Activated T-helper 1 cell treated with anti-CD3 and anti-CD28 coated beads, Interleukin-12 subunit alpha, Interleukin-12 subunit beta, Interleukin-2, Interleukin-4 antibody, amounts not matched to agents 30 ng/mL and 10 ng/mL and 1 ng/mL, durations not matched to agents 14 hours and 24 hours and 36 hours (primary cell): ENCODE results near the gene ATP6V1G2. TPM values are rescaled to one million over a fixed set of nuclear protein-coding genes. Genes with fewer than 3 reads are reported as not detected.
"Not testable (repeated sequence)": the region's sequence is repeated elsewhere in the genome, so short reads cannot be mapped to it uniquely, and the experiment has no call there.

Experiments used
- DNase-seq: peaks from one replicate; pipeline ENCODE4 v3.0.0; 2021; ENCODE audit warnings: low spot score
- H3K27ac Mint-ChIP-seq: one replicate; pipeline ENCODE4 v1.8.0; 2021; ENCODE audit warnings: mild to moderate bottlenecking, mixed read lengths
- H3K27me3 Mint-ChIP-seq: one replicate; pipeline ENCODE4 v1.8.0; 2022; ENCODE audit warnings: mild to moderate bottlenecking, moderate library complexity, mixed read lengths; ENCODE audit not compliant: insufficient read depth
- H3K36me3 Mint-ChIP-seq: one replicate; pipeline ENCODE4 v1.8.0; 2021; ENCODE audit warnings: low read depth, mixed read lengths
- H3K4me1 Mint-ChIP-seq: one replicate; pipeline ENCODE4 v1.8.0; 2021; ENCODE audit warnings: low read depth, mixed read lengths
- H3K4me3 Mint-ChIP-seq: one replicate; pipeline ENCODE4 v1.8.0; 2021; ENCODE audit warnings: mild to moderate bottlenecking, moderate library complexity, mixed read lengths
- H3K9me3 Mint-ChIP-seq: one replicate; pipeline ENCODE4 v1.8.0; 2021; ENCODE audit warnings: mixed read lengths
- intact Hi-C: fragments of 100-400 bp; cut with micrococcal nuclease; formaldehyde crosslinking; loops from one replicate; pipeline ENCODE4 v1.15.1; 2024
- total RNA-seq: library from RNA; stranded (reverse); gene quantifications from 2 replicates; pipeline ENCODE4 v1.2.3, GENCODE V29; 2022

ATP6V1G2 gene
- total RNA-seq, 1 donor from 2014 or later: 1.4 TPM

GRCh38 chr6:31556307-31556706 is 9.9 kb upstream of the ATP6V1G2 start:
- H3K9me3 Mint-ChIP-seq: no peaks in the 10 kb centered on the region
- intact Hi-C loops: no loop called here
- peaks cover 37% of the 10 kb centered on the region for H3K36me3 Mint-ChIP-seq
- no peaks in the 10 kb centered on the region for H3K27me3 Mint-ChIP-seq
- no peak for DNase-seq
- H3K27ac Mint-ChIP-seq: no peak overlapping the region
- peaks cover 61% of the 10 kb centered on the region for H3K4me1 Mint-ChIP-seq
- H3K4me3 Mint-ChIP-seq: peak overlapping the region; percentile 7

- H3K9me3 Mint-ChIP-seq, H3K27me3 Mint-ChIP-seq: not testable (repeated sequence)
- Mint-ChIP-seq H3K36me3 (peaks cover 13% of the 10 kb centered on the region), H3K4me1 (peaks cover 42% of the 10 kb centered on the region), H3K4me3 (peak overlapping the region; percentile 60), H3K27ac (peak overlapping the region; percentile 71)
- peak; percentile 49 for DNase-seq
- intact Hi-C loops: loop anchor here (1.0 kb wide), 2 partner anchors 30 to 47 kb away; no protein-coding TSS in a partner anchor
Observed at GRCh38 chr6:31551371-31551770, 5.0 kb upstream of the ATP6V1G2 start.

DNA sequence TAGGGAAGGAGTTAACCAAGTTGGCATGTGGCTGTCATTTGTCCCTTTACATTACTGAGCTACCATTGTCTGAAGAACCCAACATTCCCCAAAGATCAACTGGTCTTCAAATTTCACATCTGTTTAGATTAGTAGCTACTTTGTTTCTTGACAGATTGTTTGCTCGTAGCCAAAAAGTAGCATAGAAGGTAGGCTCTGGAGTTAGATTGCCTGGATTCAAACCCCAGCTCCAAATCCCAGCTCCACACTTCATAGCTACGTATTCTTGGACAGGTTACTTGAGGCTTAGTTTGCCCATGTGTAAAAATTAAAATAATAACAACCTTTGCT is 2.1 kb upstream of the ATP6V1G2 start:
- no peak overlapping the region for H3K27ac Mint-ChIP-seq
- intact Hi-C loops: loop anchor here (10.0 kb wide), 1 partner anchor 406 kb away; the partner anchor contains the start of genes NELFE and SKIC2
- peaks cover 40% of the 10 kb centered on the region for H3K4me1 Mint-ChIP-seq
- peaks cover 3% of the 10 kb centered on the region for H3K27me3 Mint-ChIP-seq
- H3K36me3 Mint-ChIP-seq: peaks cover 10% of the 10 kb centered on the region
- H3K9me3 Mint-ChIP-seq: no peaks in the 10 kb centered on the region
- peak overlapping the region; percentile 87 for H3K4me3 Mint-ChIP-seq
- no peak for DNase-seq

GRCh38 chr6:31547727-31548543 is 1.5 kb upstream of the ATP6V1G2 start:
- peaks cover 3% of the 10 kb centered on the region for H3K27me3 Mint-ChIP-seq
- intact Hi-C loops: loop anchor here (1.0 to 10.0 kb wide), 11 partner anchors 10 to 647 kb away; partner anchors contain the start of genes ABHD16A, BAG6, EHMT2 and NELFE
- no peaks in the 10 kb centered on the region for H3K9me3 Mint-ChIP-seq
- DNase-seq: no peak
- H3K4me3 Mint-ChIP-seq: peak overlapping the region; percentile 87
- peak overlapping the region; percentile 82 for H3K27ac Mint-ChIP-seq
- peaks cover 40% of the 10 kb centered on the region for H3K4me1 Mint-ChIP-seq
- peaks cover 8% of the 10 kb centered on the region for H3K36me3 Mint-ChIP-seq

- Mint-ChIP-seq H3K27me3 (peaks cover 3% of the 10 kb centered on the region), H3K4me1 (peaks cover 36% of the 10 kb centered on the region), H3K4me3 (peak within 1 kb of the TSS; percentile 87), H3K36me3 (peaks cover 8% of the 10 kb centered on the region), H3K27ac (peak within 1 kb of the TSS; percentile 82), H3K9me3 (no peaks in the 10 kb centered on the region)
- peak; percentile 88 for DNase-seq
- intact Hi-C loops: loop anchor here (1.0 to 10.0 kb wide), 13 partner anchors 11 to 648 kb away; partner anchors contain the start of genes ABHD16A, BAG6, EHMT2 and NELFE
Observed at GRCh38 chr6:31546958-31547726, 734 bp upstream of the ATP6V1G2 start, which contains the start of gene NFKBIL1. Gene NFKBIL1 (plus strand): TSS chr6:31547608. CDS start chr6:31547695, 87 bp downstream.

GRCh38 chr6:31545291-31545690 is 1.1 kb downstream of the ATP6V1G2 start:
- Mint-ChIP-seq H3K4me1 (peaks cover 33% of the 10 kb centered on the region), H3K9me3 (no peaks in the 10 kb centered on the region), H3K27me3 (peaks cover 3% of the 10 kb centered on the region), H3K36me3 (peaks cover 13% of the 10 kb centered on the region), H3K4me3 (no peak overlapping the region), H3K27ac (no peak overlapping the region)
- no peak for DNase-seq
- intact Hi-C loops: loop anchor here (10.0 kb wide), 1 partner anchor 410 kb away; the partner anchor contains the start of genes NELFE and SKIC2

DNA sequence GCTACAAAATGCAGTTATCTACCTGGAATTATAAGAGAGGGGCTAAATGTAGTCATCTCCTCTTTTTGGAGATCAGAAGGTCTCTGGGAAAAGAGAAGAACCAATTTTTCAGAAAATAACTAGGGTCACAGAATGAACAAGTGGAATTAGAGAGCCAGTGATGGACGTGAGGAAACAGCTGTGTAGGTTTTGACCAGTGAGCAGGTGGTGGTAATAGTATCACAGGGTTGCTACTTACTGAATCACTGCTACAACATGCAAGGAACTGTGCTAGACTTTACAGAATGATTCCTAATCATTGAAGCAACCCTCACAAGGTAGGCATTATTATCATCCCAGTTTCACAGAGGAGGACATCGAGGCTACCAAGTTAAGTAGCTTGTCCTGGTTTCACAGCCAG is 1.7 kb downstream of the ATP6V1G2 start:
- DNase-seq: no peak
- no peaks in the 10 kb centered on the region for H3K9me3 Mint-ChIP-seq
- H3K36me3 Mint-ChIP-seq: peaks cover 16% of the 10 kb centered on the region
- no peak overlapping the region for H3K27ac Mint-ChIP-seq
- peaks cover 3% of the 10 kb centered on the region for H3K27me3 Mint-ChIP-seq
- intact Hi-C loops: loop anchor here (5.0 to 10.0 kb wide), 2 partner anchors 387 to 410 kb away; partner anchors contain the start of genes CCHCR1, NELFE, SKIC2 and TCF19
- peaks cover 39% of the 10 kb centered on the region for H3K4me1 Mint-ChIP-seq
- H3K4me3 Mint-ChIP-seq: no peak overlapping the region

GRCh38 chr6:31543639-31544038 is 2.8 kb downstream of the ATP6V1G2 start:
- peaks cover 43% of the 10 kb centered on the region for H3K4me1 Mint-ChIP-seq
- no peaks in the 10 kb centered on the region for H3K9me3 Mint-ChIP-seq
- H3K4me3 Mint-ChIP-seq: no peak overlapping the region
- H3K27me3 Mint-ChIP-seq: peaks cover 3% of the 10 kb centered on the region
- no peak overlapping the region for H3K27ac Mint-ChIP-seq
- no peak for DNase-seq
- H3K36me3 Mint-ChIP-seq: peaks cover 27% of the 10 kb centered on the region
- intact Hi-C loops: loop anchor here (5.0 to 10.0 kb wide), 2 partner anchors 386 to 411 kb away; partner anchors contain the start of genes CCHCR1, NELFE, SKIC2 and TCF19

- H3K4me1 Mint-ChIP-seq: peaks cover 41% of the 10 kb centered on the region
- peaks cover 3% of the 10 kb centered on the region for H3K27me3 Mint-ChIP-seq
- peaks cover 36% of the 10 kb centered on the region for H3K36me3 Mint-ChIP-seq
- H3K4me3 Mint-ChIP-seq: peak within 1 kb of the TSS; percentile 100
- DNase-seq: peak; percentile 92
- intact Hi-C loops: loop anchor here (1.0 to 10.0 kb wide), 7 partner anchors 38 to 413 kb away; partner anchors contain the start of genes BAG6, CCHCR1, NELFE and PRRC2A
- peak within 1 kb of the TSS; percentile 97 for H3K27ac Mint-ChIP-seq
- no peaks in the 10 kb centered on the region for H3K9me3 Mint-ChIP-seq
Observed at GRCh38 chr6:31541658-31542521, 4.5 kb downstream of the ATP6V1G2 start, which contains the start of gene DDX39B. Gene DDX39B (minus strand): TSS chr6:31542003. CDS start chr6:31540532, 1,471 bp downstream.

DNA sequence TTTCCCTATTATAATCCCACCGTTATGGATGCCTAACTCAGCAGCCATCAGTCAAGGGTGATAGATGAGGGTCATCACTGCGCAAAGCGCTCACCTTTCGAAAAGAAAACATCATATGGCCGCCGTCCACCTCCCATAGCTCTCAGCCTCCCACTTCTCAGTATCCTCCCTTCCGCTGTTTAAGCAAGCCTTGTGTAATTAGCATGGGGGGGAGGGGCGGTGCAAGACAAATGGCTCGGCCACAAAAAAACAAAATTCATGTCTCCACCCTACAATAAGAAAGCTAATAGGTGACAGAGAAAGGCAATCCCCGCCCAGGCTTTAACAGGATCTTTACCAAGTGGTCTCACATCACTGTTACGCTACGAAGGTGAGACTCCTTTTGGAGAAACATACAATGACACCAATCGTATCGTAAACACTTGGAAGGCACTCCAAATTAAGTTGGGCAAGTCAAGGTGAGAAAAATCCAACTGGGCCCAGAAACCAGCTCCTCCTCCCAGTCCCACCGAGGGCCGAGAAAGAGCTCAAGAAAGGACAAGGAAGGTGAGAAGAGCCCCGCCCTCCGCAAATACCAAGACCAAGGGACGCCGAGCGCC is 5.2 kb downstream of the ATP6V1G2 start:
- intact Hi-C loops: loop anchor here (1.0 to 10.0 kb wide), 4 partner anchors 47 to 414 kb away; partner anchors contain the start of genes CCHCR1, NELFE, SKIC2 and TCF19
- Mint-ChIP-seq H3K27me3 (peaks cover 3% of the 10 kb centered on the region), H3K4me3 (peak overlapping the region; percentile 100), H3K36me3 (peaks cover 43% of the 10 kb centered on the region), H3K4me1 (peaks cover 41% of the 10 kb centered on the region), H3K9me3 (no peaks in the 10 kb centered on the region), H3K27ac (peak overlapping the region; percentile 97)
- DNase-seq: peak; percentile 54

DNA sequence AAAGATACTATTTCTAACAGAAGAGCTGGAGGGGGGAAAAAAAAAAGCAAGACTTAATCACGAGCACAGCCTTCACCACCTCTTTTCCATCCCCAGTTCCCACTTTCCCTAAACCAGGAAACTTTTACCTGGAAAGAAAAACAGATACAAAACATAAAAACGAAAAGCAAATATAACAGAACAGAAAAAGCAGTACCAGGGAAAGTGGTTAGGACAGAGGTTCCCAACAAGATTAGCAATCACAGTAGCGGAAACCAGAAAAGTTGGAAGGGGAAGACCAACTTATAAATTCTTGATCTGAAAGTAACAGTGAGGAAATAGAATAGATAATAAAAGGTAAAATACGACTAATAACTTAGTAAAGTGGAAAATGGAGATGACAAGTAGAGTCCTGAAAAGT is 5.8 kb downstream of the ATP6V1G2 start:
- peak overlapping the region; percentile 97 for H3K27ac Mint-ChIP-seq
- no peaks in the 10 kb centered on the region for H3K9me3 Mint-ChIP-seq
- H3K4me3 Mint-ChIP-seq: peak overlapping the region; percentile 100
- peaks cover 2% of the 10 kb centered on the region for H3K27me3 Mint-ChIP-seq
- DNase-seq: no peak
- intact Hi-C loops: loop anchor here (1.0 to 10.0 kb wide), 4 partner anchors 46 to 414 kb away; partner anchors contain the start of genes CCHCR1, NELFE, SKIC2 and TCF19
- H3K4me1 Mint-ChIP-seq: peaks cover 41% of the 10 kb centered on the region
- peaks cover 48% of the 10 kb centered on the region for H3K36me3 Mint-ChIP-seq
